ENCODE data around the gene HIVEP1. TPM values are rescaled to one million over a fixed set of nuclear protein-coding genes. Genes with fewer than 3 reads are reported as not detected.

The HIVEP1 gene
- total RNA-seq, 1 donor from 2014 or later: 48.9 TPM

DNA sequence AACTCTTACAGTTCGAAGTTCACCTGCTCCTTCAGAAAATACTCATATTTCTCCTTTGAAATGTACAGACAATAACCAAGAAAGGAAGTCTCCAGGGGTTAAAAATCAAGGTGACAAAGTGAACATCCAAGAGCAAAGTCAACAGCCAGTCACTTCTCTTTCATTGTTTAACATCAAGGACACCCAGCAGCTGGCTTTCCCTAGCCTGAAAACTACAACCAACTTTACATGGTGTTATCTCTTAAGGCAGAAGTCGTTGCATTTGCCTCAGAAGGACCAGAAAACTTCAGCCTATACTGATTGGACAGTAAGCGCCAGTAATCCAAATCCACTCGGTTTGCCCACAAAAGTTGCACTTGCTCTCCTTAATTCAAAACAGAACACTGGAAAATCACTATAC is 113.3 kb downstream of the HIVEP1 start:
- H2AFZ ChIP-seq (ENCODE audit: low read depth, low read length): no peak overlapping the region
- peaks cover 48% of the 10 kb centered on the region for H3K36me3 Mint-ChIP-seq (ENCODE audit: low read depth, unreplicated experiment)
- peaks cover 18% of the 10 kb centered on the region for H3K36me3 ChIP-seq (ENCODE audit: insufficient read depth, low read length)
- no peaks in the 10 kb centered on the region for H3K9me3 ChIP-seq (ENCODE audit: insufficient read depth, low read depth, low read length)
- no peaks in the 10 kb centered on the region for H3K27me3 Mint-ChIP-seq (ENCODE audit: low read depth, unreplicated experiment)
- H3K4me1 Mint-ChIP-seq (ENCODE audit: low read depth, unreplicated experiment): no peaks in the 10 kb centered on the region
- no peak overlapping the region for H3K9ac ChIP-seq (ENCODE audit: low read length)
- H3K4me3 ChIP-seq (ENCODE audit: insufficient read depth, low read depth, low read length): no peak overlapping the region
- DNase-seq (ENCODE audit: low read depth) (no peak), FAIRE-seq (no peak)
- H3K4me1 ChIP-seq (ENCODE audit: insufficient read depth, low read length): no peaks in the 10 kb centered on the region
- no peak overlapping the region for H3K4me2 ChIP-seq (ENCODE audit: low read length)
- H3K27ac Mint-ChIP-seq (ENCODE audit: unreplicated experiment): no peak overlapping the region
- no peaks in the 10 kb centered on the region for H3K79me2 ChIP-seq (ENCODE audit: insufficient read depth, low read length)
- TF ChIP-seq, protein P1, sequence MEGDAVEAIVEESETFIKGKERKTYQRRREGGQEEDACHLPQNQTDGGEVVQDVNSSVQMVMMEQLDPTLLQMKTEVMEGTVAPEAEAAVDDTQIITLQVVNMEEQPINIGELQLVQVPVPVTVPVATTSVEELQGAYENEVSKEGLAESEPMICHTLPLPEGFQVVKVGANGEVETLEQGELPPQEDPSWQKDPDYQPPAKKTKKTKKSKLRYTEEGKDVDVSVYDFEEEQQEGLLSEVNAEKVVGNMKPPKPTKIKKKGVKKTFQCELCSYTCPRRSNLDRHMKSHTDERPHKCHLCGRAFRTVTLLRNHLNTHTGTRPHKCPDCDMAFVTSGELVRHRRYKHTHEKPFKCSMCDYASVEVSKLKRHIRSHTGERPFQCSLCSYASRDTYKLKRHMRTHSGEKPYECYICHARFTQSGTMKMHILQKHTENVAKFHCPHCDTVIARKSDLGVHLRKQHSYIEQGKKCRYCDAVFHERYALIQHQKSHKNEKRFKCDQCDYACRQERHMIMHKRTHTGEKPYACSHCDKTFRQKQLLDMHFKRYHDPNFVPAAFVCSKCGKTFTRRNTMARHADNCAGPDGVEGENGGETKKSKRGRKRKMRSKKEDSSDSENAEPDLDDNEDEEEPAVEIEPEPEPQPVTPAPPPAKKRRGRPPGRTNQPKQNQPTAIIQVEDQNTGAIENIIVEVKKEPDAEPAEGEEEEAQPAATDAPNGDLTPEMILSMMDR (IDR thresholded peaks at IDR 0.05; ENCODE audit: insufficient read depth, low read depth, low read length): no peak
- TF ChIP-seq EZH2 (IDR thresholded peaks at IDR 0.05; ENCODE audit: insufficient read depth, low read length): no peak
- H4K20me1 ChIP-seq (ENCODE audit: insufficient read depth, low read length): peaks cover 8% of the 10 kb centered on the region
- H3K27me3 ChIP-seq (ENCODE audit: insufficient read depth, low read length): no peaks in the 10 kb centered on the region
- H3K9me3 Mint-ChIP-seq (ENCODE audit: unreplicated experiment): no peaks in the 10 kb centered on the region
- H3K27ac ChIP-seq (ENCODE audit: low read depth, low read length): no peak overlapping the region
- no peak overlapping the region for H3K4me3 Mint-ChIP-seq (ENCODE audit: unreplicated experiment)

DNA sequence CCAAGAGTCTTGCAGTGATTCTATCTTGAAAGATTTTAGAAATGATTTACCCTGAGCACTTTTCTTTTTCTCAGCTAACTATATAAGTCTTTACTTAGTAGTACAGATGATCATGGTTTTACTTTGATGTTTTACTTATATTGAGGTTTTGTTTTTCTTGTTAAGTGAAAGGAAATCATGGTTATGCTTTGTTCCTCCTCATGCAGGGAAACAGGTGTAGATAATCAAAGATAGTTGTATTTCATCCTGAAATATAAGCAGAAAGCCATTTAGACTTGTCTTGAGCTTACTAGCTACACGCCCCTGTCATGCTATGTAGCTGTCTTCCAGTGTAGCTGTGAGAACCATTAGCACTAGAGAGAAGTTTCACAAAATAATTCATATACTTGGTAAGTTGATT is 113.9 kb downstream of the HIVEP1 start:
- H3K27ac Mint-ChIP-seq (ENCODE audit: unreplicated experiment): no peak overlapping the region
- Histone ChIP-seq H4K20me1 (ENCODE audit: insufficient read depth, low read length) (peaks cover 8% of the 10 kb centered on the region), H3K27me3 (ENCODE audit: insufficient read depth, low read length) (no peaks in the 10 kb centered on the region), H3K9ac (ENCODE audit: low read length) (no peak overlapping the region), H3K27ac (ENCODE audit: low read depth, low read length) (no peak overlapping the region), H3K4me2 (ENCODE audit: low read length) (no peak overlapping the region), H3K79me2 (ENCODE audit: insufficient read depth, low read length) (no peaks in the 10 kb centered on the region), H3K4me1 (ENCODE audit: insufficient read depth, low read length) (no peaks in the 10 kb centered on the region), H3K9me3 (ENCODE audit: insufficient read depth, low read depth, low read length) (no peaks in the 10 kb centered on the region), H3K4me3 (ENCODE audit: insufficient read depth, low read depth, low read length) (no peak overlapping the region), H2AFZ (ENCODE audit: low read depth, low read length) (no peak overlapping the region), H3K36me3 (ENCODE audit: insufficient read depth, low read length) (peaks cover 12% of the 10 kb centered on the region)
- no peaks in the 10 kb centered on the region for H3K27me3 Mint-ChIP-seq (ENCODE audit: low read depth, unreplicated experiment)
- FAIRE-seq: no peak
- DNase-seq (ENCODE audit: low read depth): no peak
- no peaks in the 10 kb centered on the region for H3K4me1 Mint-ChIP-seq (ENCODE audit: low read depth, unreplicated experiment)
- H3K9me3 Mint-ChIP-seq (ENCODE audit: unreplicated experiment): no peaks in the 10 kb centered on the region
- H3K36me3 Mint-ChIP-seq (ENCODE audit: low read depth, unreplicated experiment): peaks cover 42% of the 10 kb centered on the region
- TF ChIP-seq, protein P1 (IDR thresholded peaks at IDR 0.05; ENCODE audit: insufficient read depth, low read depth, low read length): no peak
- TF ChIP-seq EZH2 (IDR thresholded peaks at IDR 0.05; ENCODE audit: insufficient read depth, low read length): no peak
- no peak overlapping the region for H3K4me3 Mint-ChIP-seq (ENCODE audit: unreplicated experiment)

DNA sequence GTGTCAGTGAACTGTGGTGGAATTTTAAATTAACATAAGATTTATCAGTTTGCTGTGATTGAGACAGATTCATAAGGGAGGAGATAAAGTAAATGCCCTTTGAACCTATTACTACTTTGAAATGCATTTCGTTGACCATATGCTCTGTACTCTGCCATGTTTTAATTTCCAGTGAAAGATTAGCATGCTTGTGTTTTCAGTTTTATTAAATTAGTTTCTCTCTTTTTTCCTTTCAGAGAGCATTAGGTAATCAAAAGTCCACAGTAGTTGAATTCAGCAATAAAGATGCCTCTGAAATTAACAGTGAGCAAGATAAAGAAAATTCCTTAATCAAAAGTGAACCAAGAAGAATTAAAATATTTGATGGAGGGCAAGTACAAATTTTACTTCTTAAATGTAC is 117.4 kb downstream of the HIVEP1 start:
- Histone ChIP-seq H4K20me1 (ENCODE audit: insufficient read depth, low read length) (peaks cover 3% of the 10 kb centered on the region), H3K36me3 (ENCODE audit: insufficient read depth, low read length) (peaks cover 3% of the 10 kb centered on the region), H3K27me3 (ENCODE audit: insufficient read depth, low read length) (no peaks in the 10 kb centered on the region), H3K4me1 (ENCODE audit: insufficient read depth, low read length) (no peaks in the 10 kb centered on the region), H3K4me3 (ENCODE audit: insufficient read depth, low read depth, low read length) (no peak overlapping the region), H3K9ac (ENCODE audit: low read length) (no peak overlapping the region), H3K4me2 (ENCODE audit: low read length) (no peak overlapping the region), H3K27ac (ENCODE audit: low read depth, low read length) (no peak overlapping the region), H3K9me3 (ENCODE audit: insufficient read depth, low read depth, low read length) (no peaks in the 10 kb centered on the region), H3K79me2 (ENCODE audit: insufficient read depth, low read length) (no peaks in the 10 kb centered on the region), H2AFZ (ENCODE audit: low read depth, low read length) (no peak overlapping the region)
- Mint-ChIP-seq H3K27me3 (ENCODE audit: low read depth, unreplicated experiment) (no peaks in the 10 kb centered on the region), H3K4me3 (ENCODE audit: unreplicated experiment) (no peak overlapping the region), H3K27ac (ENCODE audit: unreplicated experiment) (no peak overlapping the region), H3K9me3 (ENCODE audit: unreplicated experiment) (no peaks in the 10 kb centered on the region), H3K36me3 (ENCODE audit: low read depth, unreplicated experiment) (peaks cover 16% of the 10 kb centered on the region), H3K4me1 (ENCODE audit: low read depth, unreplicated experiment) (no peaks in the 10 kb centered on the region)
- FAIRE-seq (no peak), DNase-seq (ENCODE audit: low read depth) (no peak)
- TF ChIP-seq EZH2 (IDR thresholded peaks at IDR 0.05; ENCODE audit: insufficient read depth, low read length): no peak
- TF ChIP-seq, protein P1 (IDR thresholded peaks at IDR 0.05; ENCODE audit: insufficient read depth, low read depth, low read length): no peak
